ENCODE measurements around the gene ATP9B. TPM values are rescaled to one million over a fixed set of nuclear protein-coding genes. Genes with fewer than 3 reads are reported as not detected.

ATP9B gene
- total RNA-seq, 1 experiment from 2014 or later = 15.6 TPM

GRCh38 chr18:79245517-79246001, 176.4 kb downstream of the ATP9B start:
- H3K4me3 ChIP-seq (ENCODE audit: low read length) = peak overlapping the region; percentile 59
- H2AFZ ChIP-seq (ENCODE audit: low read length) = peak overlapping the region; percentile 31; the same call in 1 of the 2 replicates
- POLR2A ChIA-PET (ENCODE audit: unreplicated experiment) = interaction anchor here (0.7 kb wide), 1 partner anchor 261 kb away, joined by 23 read pairs; no protein-coding TSS in a partner anchor
- no TSS peak for BruUV-seq (replicated peaks)
- peak overlapping the region; percentile 82 for H3K4me2 ChIP-seq (ENCODE audit: low read length)
- TF ChIP-seq EZH2 (IDR thresholded peaks at IDR 0.05; ENCODE audit: low read length, unreplicated experiment) (no peak), CTCF (conservative IDR thresholded peaks at IDR 0.05; ENCODE audit: low read depth, low read length) (no peak), EZH2phosphoT487 (IDR thresholded peaks at IDR 0.05; ENCODE audit: borderline replicate concordance, low read length) (no peak)
- H3K36me3 ChIP-seq (ENCODE audit: low read depth, low read length) = no peaks in the 10 kb centered on the region
- H3K79me2 ChIP-seq (ENCODE audit: low read length) = no peaks in the 10 kb centered on the region
- intact Hi-C loops (cut with micrococcal nuclease) = loop anchor here (1.0 to 2.0 kb wide), 3 partner anchors 43 to 260 kb away; no protein-coding TSS in a partner anchor
- no peaks in the 10 kb centered on the region for H3F3A ChIP-seq (ENCODE audit: low read length, unreplicated experiment)
- H3K9ac ChIP-seq (ENCODE audit: low read length) = peak overlapping the region; percentile 69
- peaks cover 7% of the 10 kb centered on the region for H3K4me1 ChIP-seq (ENCODE audit: insufficient read depth, low read length)
- H3K27ac ChIP-seq (ENCODE audit: low read length) = peak overlapping the region; percentile 83
- CTCF ChIA-PET = interaction anchor here (0.7 kb wide), 1 partner anchor 28 kb away, joined by 10 read pairs; no protein-coding TSS in a partner anchor
- ATAC-seq = peak; percentile 61
- H3K9me3 ChIP-seq (ENCODE audit: low read length) = no peaks in the 10 kb centered on the region
- H4K20me1 ChIP-seq (ENCODE audit: low read length) = no peaks in the 10 kb centered on the region
- no peaks in the 10 kb centered on the region for H3K9me2 ChIP-seq (replicated peaks; ENCODE audit: low read length)
- no peaks in the 10 kb centered on the region for H3K27me3 ChIP-seq (ENCODE audit: low read length)
- DNase-seq = peak; percentile 93

GRCh38 chr18:79246309-79247108, 177.3 kb downstream of the ATP9B start:
- Histone ChIP-seq H3K9me3 (ENCODE audit: low read length) (no peaks in the 10 kb centered on the region), H2AFZ (ENCODE audit: low read length) (peak overlapping the region; percentile 78), H3K9me2 (replicated peaks; ENCODE audit: low read length) (no peaks in the 10 kb centered on the region), H3K79me2 (ENCODE audit: low read length) (no peaks in the 10 kb centered on the region), H3K27me3 (ENCODE audit: low read length) (no peaks in the 10 kb centered on the region), H3K9ac (ENCODE audit: low read length) (peak overlapping the region; percentile 82), H3K4me2 (ENCODE audit: low read length) (peak overlapping the region; percentile 79), H3K36me3 (ENCODE audit: low read depth, low read length) (no peaks in the 10 kb centered on the region), H3K27ac (ENCODE audit: low read length) (peak overlapping the region; percentile 90), H3K4me3 (ENCODE audit: low read length) (peak overlapping the region; percentile 67), H4K20me1 (ENCODE audit: low read length) (no peaks in the 10 kb centered on the region), H3K4me1 (ENCODE audit: insufficient read depth, low read length) (peaks cover 7% of the 10 kb centered on the region), H3F3A (ENCODE audit: low read length, unreplicated experiment) (no peaks in the 10 kb centered on the region)
- POLR2A ChIA-PET (ENCODE audit: unreplicated experiment) = no interaction called here
- DNase-seq = peak; percentile 90
- BruUV-seq (replicated peaks) = TSS peak; percentile 35
- TF ChIP-seq EZH2 (IDR thresholded peaks at IDR 0.05; ENCODE audit: low read length, unreplicated experiment) (no peak), CTCF (conservative IDR thresholded peaks at IDR 0.05; ENCODE audit: low read depth, low read length) (peak; percentile 96)
- CTCF ChIA-PET = no interaction called here
- intact Hi-C loops (cut with micrococcal nuclease) = loop anchor here (1.0 kb wide), 2 partner anchors 176 to 261 kb away; no protein-coding TSS in a partner anchor
- ATAC-seq = peak; percentile 95

Measured in PC-3 (cell line).